Measurements from ENCODE around the gene FCER2.

The FCER2 gene

DNA sequence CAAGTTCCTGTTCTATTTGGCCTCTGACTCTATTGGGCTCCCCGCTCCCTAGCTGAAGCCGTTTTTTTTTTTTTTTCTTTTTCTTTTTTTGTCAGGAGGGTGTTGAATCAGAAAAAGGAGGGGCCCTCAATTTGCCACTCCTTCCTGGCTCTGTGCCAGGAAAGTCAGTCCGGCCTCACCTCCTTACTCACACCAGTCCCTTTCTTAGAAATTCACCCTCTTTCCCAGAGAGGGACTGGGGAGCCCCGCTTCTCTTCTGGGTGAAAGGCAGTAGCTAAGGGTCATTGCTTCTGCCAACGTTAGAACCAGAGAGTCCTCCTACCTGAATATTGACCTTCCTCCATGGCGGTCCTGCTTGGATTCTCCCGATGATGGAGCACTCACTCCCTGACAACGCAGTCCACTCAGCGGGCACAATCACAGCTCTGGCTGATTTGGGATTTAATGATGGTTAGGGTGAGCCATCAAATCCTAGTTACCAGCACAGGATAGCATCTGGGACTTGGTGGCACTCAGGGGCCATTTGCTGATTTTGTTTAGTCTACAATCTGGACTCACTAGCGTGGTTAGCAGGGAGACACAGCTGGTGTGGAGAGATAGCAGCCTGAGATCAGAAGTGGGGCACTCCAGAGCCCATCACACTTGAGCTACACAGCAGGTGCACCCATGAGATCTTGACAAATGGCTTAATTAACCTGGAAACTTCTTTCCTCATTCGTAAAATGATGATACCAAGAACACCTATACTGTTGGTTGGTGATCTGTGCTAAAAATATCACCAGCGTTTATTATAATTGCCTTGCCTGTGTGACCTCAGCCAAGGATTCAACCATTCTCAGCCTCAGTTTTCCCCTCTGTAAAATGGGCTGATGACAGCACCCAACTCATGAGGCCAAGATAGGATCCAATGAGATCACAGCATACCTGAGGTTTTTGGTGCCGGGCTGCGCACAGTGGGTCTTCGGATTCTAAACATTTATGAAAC is 2.2 kb downstream of the FCER2 start:
- peak in 1 of 2 experiments; percentile 43 for DNase-seq

DNA sequence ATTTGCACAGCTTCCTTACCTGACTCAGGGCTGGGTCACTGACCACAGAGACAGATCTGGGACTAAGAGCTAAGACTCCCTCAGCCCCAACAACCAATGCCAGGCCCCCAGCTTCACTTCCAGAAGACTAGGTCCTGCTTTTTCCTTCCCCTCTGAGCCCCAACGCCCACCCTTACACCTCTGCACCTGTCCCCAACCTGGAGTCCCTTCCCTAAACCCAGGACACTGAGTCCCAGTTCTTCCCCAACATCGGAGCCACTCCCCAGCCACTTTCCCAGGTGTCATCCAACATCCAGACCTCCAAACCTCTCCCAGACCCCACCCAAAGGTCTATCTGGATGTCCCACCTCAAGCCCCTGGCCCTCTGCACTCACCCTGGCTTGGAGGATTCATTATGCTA is 2.9 kb downstream of the FCER2 start:
- no peak for DNase-seq

DNA sequence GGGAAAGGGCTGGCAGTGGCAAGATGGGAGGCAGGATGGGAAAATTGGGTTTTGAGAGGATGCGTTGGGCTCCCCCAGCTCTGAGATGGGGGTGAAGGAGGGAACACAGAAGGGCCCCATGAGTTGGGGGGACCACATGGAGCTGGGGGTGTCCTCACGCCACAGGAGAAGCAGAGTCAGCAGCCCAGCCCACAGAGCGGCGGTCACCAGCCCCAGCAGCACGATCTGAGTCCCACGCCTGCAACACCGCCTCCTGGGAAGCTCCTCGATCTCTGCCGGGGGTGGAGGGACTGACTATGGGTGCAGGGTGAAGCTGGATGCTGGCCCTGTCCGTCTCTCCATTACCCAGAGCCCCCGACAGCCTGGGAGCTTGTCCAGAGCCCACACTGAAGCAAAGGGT is 3.3 kb downstream of the FCER2 start:
- no peak for DNase-seq

DNA sequence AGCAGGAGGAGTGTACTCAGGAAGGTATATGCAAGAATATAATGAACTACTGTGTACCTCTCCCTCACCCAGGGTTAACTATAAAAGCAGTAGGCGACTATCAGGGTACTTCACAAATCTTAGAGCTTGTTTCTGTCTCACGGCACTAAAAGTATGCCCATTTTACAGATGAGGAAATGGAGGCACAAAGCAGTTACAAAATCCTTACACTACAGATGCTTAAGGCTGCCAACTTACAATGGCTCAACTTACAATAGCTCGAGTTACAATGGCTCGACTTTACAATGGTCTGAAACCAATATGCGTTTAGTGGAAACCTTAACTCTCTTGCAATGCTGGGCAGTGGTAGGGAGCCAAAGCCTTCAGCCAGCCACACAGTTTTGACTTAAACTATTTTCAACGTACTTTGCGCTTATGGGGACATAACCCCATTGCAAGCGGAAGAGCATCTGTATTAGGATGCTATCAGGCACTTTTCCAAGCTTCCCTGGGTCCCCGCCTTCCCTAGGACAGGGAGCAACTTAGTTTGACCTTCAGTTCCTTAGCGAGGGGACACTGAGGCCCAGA is 4.1 kb downstream of the FCER2 start:
- no peak for DNase-seq

DNA sequence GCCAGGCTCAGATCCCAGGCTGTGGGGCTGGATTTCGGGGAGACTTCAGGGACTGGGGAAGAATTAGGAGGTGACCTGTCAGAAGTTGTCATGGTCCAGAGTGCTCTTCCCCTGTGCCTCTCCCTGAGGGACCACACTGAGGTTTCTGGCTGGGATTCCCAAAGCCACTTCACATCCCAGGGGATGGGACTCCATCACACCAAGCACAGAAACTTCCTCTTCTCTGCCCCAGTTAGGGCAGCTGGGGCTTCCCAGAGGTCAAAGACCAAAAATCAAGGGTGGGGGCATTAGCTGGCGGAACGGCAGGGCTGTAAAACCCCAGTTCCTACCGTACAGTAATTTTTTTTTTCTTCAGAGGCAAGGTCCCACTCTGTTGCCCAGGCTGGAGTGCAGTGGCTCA is 7.4 kb downstream of the FCER2 start:
- no peak for DNase-seq

DNA sequence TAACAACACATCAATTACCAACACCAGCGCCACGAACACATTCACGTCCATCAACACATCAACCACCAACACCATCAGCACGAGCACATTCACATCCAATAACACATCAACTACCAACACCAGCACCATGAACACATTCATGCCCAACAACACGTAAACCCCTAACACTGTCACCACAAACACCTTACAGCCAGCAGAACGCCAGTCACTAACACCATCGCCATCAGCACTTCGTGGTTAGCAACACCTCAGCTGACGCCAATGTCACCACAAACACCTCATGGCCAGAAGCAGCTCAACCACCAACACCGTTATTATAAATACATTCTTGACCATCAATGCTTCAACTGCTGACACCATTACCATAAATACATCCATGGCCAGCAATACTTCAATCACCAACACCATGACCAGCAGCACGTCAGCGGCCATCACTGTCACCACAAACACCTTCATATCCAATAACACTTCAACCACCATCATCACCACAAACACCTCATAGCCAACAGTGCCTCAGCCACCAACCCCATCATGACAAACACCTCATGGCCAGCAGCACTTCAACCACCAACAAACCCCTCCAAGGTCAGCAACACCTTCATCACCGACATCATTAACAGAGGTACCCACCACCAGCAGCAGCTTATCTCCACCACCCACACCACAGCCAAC is 9.4 kb downstream of the FCER2 start:
- no peak for DNase-seq

DNA sequence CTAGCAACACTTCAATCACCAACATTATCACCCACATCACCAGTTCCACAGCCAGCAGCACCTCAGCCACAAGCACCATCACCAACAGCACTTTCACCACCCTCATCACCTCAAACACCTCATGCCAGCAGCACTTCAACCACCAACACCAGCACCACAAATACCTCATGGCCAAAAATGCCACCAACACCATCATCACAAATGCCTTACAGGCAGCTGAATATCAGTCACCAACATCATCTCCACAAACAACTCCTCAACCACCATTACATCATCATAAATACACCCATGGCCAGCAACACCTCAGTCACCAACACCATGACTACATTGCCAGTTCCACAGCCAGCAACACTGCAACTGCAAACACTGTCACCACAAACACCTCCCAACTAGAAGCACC is 10.4 kb downstream of the FCER2 start:
- DNase-seq, result no peak

DNA sequence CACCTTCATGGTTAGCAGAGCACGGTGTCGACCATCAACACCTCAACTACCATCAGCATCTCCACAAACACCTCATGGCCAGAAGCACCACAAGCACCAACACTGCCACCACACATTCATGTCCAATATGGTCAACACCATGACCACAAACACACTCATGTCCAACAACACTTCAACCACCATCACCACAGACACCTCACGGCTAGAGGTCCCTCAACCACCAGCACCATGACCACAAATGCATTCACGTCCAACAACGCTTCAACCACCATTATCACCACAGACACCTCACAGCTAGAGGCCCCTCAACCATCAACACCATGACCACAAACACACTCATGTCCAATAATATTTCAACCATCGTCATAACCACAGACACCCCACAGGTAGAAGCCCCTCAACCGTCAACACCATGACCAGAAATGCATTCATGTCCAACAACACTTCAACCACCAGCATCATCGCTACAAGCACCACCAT is 11.1 kb downstream of the FCER2 start:
- DNase-seq, result no peak

DNA sequence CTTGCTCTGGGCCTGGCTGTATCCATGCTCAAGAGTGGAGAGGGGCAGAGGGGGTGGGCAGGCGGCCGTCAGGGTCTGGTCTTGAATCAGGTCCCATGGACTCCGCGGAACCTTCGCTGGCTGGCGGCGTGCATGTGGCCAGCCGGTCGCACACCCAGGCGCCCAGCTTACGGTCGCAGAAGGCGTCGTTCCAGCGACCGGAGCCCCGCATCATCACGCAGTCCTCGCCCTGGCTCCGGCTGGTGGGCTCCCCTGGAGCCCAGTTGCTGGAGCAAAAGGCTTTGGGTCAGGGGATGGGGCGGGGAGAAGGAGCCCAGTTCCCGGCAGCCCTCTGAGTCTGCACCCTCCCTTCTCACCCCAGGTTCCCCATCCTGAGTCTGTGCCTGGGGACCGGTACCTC is 12.8 kb downstream of the FCER2 start:
- no peak for DNase-seq

DNA sequence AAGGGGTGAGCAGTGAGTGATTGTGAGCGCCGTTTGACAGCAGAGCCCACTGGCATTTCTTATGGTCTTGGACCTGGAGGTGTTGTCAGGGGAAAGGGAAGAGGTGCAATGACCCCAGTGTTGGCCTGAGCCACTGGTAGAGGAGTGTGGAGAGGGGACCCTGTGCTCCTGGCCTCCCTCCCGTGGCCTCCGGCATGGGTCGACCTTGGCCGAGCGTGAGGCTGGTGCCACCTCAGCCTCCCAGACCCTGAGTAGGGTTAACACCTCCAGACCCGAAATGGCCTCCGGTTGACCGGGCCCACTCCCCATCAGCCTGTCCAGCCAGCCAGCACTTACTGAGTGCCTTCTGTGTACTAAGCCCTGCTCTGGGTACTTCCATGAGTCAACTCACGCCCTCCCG is 14.8 kb downstream of the FCER2 start:
- no peak for DNase-seq

DNA sequence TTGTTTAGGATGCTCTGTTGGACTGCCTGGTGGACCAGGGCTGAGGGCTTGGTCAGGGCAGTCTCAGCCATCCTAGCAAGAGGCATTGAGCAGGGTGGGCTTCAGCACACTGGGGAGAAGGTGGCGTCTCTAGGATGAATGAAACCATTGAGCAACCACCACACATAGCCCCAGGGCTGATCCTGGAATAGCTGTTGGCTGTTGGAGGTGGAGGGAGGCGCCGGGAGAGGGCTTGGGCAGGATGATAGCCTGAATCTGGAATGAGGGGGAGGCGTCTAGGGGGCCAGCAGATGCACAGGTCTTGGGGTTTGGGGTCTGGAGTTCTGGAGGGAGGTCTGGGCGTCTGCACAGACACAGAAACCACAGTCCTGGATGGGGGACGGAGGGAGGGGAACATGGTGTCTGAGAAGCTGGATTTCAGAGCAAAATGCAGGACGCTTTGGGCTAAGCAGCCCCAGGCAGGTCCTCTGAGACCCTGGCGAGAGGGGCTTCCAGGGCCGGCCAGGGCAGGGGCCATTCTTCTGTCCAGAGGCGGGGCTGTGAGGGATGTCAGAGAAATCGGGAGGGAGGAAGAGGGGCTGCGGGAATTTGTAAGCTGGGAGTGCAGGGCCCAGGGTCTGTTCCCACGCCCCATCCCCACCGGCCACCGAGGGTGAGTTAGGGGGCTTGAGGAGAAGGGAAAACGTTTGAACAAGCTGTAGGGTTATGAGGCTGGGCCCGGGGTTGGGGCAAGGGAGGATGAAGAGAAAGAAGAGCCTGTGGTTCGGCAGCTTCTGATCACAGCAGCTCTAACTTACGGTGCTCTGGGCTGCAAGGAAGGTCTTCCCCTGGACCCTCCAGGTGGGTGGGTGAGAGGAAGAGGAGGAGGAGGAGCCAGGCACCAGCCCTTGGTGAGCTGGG is 16.1 kb downstream of the FCER2 start:
- no peak for DNase-seq

DNA sequence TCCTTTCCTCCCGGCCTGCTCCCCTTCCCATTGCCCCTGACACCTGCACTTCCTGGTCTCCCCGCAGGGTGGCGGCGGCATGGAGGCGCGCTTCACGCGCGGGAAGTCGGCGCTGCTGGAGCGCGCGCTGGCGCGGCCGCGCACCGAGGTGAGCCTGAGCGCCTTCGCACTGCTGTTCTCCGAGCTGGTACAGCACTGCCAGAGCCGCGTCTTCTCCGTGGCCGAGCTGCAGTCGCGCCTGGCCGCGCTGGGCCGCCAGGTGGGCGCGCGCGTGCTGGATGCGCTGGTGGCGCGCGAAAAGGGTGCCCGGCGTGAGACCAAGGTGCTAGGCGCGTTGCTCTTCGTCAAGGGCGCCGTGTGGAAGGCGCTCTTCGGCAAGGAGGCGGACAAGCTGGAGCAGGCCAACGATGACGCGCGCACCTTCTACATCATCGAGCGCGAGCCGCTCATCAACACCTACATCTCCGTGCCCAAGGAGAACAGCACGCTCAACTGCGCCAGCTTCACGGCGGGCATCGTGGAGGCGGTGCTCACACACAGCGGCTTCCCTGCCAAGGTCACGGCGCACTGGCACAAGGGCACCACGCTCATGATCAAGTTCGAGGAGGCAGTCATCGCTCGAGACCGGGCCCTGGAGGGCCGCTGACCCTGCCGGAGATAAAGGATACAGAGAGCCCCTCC is 19.6 kb downstream of the FCER2 start:
- no peak for DNase-seq

DNA sequence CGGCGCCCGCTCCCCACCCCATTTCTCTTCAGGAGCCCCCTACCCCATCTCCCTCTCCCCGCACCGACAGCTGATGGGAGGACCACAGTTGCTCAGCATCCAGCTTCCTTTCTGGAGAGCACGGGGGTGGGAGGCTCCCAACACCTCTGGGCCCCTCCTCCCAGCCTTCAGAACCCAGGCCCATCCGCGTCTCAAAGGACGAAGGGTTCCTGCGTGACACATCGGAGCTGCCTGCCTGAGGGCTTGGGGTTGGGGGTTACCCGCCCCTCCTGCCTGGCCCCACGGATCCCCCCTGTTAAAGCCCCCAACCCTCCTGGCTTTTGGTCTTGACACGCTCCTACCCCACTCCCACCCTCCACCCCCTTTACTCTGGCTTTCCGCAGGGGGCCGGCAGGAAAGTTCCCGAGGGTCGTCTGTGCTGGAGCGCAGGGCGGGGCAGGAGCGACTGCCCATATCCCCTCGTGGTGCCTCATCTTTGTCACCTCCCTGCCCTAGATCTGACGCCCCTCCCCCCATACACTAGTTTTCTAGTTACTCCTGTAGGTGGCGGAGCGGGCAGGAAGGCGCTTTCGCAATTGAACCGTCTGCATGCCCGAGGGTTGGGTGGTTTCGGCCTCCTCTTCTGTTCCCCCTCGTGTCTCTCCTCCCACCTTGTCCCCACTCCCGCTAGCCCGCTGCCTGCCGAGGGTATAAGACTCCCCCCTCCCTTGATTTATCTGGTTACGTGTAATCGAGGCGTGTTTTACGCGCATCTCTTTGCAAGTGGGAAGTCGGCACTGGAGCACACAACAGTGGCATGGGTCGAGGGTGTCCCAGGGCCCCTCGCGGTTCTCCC is 20.4 kb downstream of the FCER2 start:
- DNase-seq, result peak; percentile 73 to 84

DNA sequence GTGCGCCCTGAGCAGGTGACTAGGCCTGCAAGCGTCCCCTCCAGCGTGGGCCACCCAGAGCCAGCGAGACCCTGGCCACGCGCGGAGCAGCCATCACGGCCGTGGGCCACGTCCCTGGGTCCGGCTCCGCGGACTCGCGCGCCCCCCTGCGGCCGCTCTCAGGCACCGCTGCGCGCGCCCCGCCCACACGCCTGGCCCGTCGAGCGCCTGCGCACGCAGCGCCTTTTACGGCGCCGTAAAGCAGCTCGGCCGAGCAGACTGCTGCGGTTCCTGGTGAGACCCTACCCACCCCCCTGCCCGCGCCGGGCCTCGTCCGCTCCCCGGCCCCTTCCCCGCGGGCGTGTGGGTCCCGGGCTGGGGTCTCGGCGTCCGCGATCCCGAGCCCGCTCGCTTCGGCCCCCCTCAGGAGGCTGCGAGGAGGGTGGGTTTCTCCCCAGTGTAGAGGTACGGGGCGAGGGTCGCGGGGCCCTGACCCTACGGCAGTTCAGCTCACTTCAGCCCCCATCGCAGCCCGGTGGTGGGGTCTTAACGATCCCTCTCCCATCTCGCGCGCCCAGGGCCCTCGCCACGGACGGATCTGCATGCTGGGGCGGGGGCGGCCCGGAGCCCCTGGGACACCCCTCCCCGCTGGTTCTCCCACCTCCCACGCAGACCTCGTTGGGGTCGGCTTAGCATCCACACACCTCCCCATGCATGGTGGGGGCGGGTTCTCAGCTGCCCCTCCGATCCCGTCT is 21.2 kb downstream of the FCER2 start, which contains the start of gene TRAPPC5:
TSS of gene TRAPPC5 (plus strand) at position 228 of the 734 bp plus-strand sequence. CDS start 1,421 bp downstream, outside the sequence.
- DNase-seq, result peak; percentile 84 to 89

DNA sequence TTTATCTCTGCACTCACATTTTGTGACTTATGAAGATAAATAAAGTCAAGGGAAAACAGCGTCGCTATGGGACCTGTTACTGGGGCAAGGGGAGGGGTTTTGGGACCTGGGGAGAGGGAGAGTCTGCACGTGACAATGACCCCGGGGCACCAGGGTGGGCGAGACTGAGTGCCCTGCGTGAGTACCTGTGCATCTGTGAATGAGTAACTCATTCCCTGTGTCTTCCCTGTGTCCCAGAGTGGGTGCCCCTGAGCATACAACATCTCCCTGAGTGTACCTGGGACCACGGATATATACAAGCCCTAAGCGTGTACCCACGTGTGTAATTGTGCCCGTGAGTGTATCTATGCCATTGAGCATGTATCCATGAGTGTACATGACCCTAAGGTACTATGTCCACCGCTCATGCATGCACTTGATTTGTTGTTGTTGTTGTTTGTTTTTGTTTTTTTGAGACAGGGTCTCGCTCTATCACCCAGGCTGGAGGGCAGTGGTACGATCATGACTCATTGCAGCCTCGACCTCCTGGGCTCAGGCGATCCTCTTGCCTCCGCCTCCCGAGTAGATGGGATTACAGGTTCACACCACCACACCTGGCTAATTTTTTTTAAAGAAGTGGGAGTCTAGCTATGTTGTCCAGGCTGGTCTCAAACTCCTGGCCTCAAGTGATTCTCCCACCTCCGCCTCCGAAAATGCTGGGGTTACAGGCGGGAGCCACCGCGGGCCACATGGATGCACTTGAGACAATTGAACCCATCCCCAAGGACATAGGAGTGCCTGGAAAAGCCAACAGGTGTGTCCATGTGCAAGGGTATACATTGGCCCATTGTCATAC is 21.9 kb downstream of the FCER2 start:
- no peak for DNase-seq

DNA sequence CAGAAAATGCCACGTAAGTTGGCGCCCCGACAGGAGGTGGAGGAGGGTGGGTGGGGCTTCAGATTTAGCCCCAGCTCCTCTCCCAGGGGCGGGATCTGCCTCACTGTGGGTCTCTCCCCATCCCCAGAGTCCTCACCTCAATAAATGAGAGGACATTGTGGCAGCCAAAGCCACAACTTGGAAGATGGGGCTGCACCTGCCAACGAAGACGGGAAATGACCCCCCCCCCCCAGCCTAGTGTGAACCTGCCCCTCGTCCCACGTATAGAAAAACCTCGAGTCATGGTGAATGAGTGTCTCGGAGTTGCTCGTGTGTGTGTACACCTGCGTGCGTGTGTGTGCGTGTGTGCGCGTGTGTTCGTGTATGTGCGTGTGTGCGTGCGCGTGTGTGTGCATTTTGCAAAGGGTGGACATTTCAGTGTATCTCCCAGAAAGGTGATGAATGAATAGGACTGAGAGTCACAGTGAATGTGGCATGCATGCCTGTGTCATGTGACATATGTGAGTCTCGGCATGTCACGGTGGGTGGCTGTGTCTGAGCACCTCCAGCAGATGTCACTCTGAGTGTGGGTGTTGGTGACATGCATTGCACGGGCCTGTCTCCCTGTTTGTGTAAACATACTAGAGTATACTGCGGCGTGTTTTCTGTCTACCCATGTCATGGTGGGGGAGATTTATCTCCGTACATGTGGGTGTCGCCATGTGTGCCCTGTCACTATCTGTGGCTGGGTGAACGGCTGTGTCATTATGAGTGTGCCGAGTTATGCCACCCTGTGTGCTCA is 22.8 kb downstream of the FCER2 start:
- peak; percentile 50 to 79 for DNase-seq

DNA sequence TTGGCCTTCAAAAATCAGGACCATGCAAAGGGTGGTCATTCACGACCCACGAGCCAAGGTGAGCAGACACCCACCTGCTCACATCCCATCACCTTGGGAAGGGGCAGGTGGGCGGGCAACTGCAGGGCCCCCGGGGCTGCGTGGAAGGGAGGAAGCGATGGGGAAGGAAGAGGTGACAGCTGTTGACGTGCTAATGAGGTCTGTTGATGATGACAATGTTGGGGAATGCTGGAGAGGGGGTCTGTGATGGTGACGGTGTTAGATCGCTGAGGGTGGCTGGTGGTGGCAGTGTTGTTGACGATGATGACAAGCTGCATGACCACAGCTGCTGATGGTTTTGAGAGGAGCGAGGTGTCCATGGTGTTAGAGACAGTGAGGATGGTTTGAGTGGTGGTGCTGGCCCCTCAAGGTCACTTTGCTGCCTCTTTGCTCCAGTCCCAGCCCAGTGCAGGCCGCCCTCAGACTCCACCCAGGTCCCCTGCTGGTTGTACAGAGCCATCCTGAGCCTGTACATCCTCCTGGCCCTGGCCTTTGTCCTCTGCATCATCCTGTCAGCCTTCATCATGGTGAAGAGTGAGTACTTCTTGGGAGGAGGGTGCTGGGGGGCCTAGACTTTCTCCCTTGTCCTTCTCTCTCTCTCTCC is 24.1 kb downstream of the FCER2 start:
- no peak for DNase-seq

DNA sequence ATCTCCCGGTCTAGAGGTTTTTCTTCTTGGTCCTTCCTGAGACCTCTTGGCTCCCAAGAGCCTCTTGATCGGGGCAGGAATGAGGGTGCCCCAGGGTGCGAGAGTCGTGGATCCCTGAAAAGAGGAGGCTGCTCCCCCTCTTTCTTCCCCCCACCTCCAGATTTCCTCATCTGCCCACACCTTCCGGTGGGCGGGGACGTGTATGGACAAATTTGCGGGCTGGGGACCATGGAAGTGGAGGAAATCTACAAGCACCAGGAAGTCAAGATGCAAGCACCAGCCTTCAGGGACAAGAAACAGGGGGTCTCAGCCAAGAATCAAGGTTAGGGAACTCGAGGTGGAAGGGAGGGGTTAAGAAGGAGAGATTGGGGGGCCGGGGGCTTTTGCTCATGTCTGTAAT is 25.1 kb downstream of the FCER2 start, which contains the start of gene MCEMP1:
TSS of gene MCEMP1 (plus strand) at position 237 of the 400 bp plus-strand sequence. CDS start at position 268, 31 bp downstream.
- no peak for DNase-seq

Measured in stimulated activated CD4-positive, alpha-beta T cell treated with anti-CD3 and anti-CD28 coated beads, Interleukin-4, amount 100 ng/mL, for 4 hours (primary cell).